ENCODE results near the gene LRCH4. TPM values are rescaled to one million over a fixed set of nuclear protein-coding genes. Genes with fewer than 3 reads are reported as not detected.

The LRCH4 gene
- total RNA-seq, 2 experiments from 2014 or later = 39.2 to 72.0 TPM

DNA sequence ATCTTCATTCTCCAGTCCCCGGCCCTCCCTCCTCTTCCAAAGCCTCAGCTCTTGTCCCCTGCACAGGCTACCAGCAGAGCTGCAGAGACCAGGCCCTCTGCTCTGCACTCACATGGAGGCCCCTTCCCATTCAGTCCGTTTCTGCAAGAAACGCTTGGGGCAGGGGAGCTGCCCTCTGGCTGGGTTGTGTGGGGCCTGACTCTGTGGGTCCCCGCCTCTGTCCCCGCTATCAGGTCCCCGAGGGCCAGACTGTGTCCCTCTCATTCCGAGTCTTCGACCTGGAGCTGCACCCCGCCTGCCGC is 17.7 kb upstream of the LRCH4 start:
- TF ChIP-seq, protein P1, sequence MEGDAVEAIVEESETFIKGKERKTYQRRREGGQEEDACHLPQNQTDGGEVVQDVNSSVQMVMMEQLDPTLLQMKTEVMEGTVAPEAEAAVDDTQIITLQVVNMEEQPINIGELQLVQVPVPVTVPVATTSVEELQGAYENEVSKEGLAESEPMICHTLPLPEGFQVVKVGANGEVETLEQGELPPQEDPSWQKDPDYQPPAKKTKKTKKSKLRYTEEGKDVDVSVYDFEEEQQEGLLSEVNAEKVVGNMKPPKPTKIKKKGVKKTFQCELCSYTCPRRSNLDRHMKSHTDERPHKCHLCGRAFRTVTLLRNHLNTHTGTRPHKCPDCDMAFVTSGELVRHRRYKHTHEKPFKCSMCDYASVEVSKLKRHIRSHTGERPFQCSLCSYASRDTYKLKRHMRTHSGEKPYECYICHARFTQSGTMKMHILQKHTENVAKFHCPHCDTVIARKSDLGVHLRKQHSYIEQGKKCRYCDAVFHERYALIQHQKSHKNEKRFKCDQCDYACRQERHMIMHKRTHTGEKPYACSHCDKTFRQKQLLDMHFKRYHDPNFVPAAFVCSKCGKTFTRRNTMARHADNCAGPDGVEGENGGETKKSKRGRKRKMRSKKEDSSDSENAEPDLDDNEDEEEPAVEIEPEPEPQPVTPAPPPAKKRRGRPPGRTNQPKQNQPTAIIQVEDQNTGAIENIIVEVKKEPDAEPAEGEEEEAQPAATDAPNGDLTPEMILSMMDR (conservative IDR thresholded peaks at IDR 0.05; ENCODE audit: low read length) = no peak
- no peak for TF ChIP-seq EZH2phosphoT487 (IDR thresholded peaks at IDR 0.05; ENCODE audit: borderline replicate concordance, low read depth, low read length)
- Histone ChIP-seq H3K9me3 (ENCODE audit: low read length) (no peaks in the 10 kb centered on the region), H3K27ac (ENCODE audit: low read depth, low read length, poor library complexity, severe bottlenecking) (no peak overlapping the region), H3K4me3 (ENCODE audit: low read depth, low read length, poor library complexity, severe bottlenecking) (peak overlapping the region; percentile 76), H3K36me3 (ENCODE audit: insufficient read depth, low read length) (no peaks in the 10 kb centered on the region), H3K79me2 (ENCODE audit: insufficient read depth, low read depth, low read length) (no peaks in the 10 kb centered on the region), H3K9me2 (ENCODE audit: insufficient read depth, low read length) (no peaks in the 10 kb centered on the region), H3K4me2 (ENCODE audit: low read length) (peak overlapping the region; percentile 79), H3K4me1 (ENCODE audit: insufficient read depth, low read length, poor library complexity, severe bottlenecking) (peaks cover 13% of the 10 kb centered on the region), H2AFZ (ENCODE audit: low read length) (peak overlapping the region; percentile 59; the same call in 1 of the 2 replicates), H4K20me1 (ENCODE audit: insufficient read depth, low read length) (no peaks in the 10 kb centered on the region)
- ChIA-PET POLR2A (interaction anchor here (0.6 to 0.7 kb wide), 3 partner anchors 9 to 175 kb away, joined by 4 to 7 read pairs (median 4); partner anchors contain the start of gene MOSPD3), CTCF (ENCODE audit: unreplicated experiment) (interaction anchor here (1.3 to 1.4 kb wide), 2 partner anchors 9 to 17 kb away, joined by 4 to 7 read pairs; partner anchors contain the start of genes FBXO24 and MOSPD3)
- intact Hi-C loops (cut with micrococcal nuclease; ENCODE audit: unreplicated experiment) = loop anchor here (1.0 kb wide), 2 partner anchors 71 to 88 kb away; no protein-coding TSS in a partner anchor
- DNase-seq (ENCODE audit: low spot score) = no peak
- BruUV-seq (replicated peaks) = no TSS peak

DNA sequence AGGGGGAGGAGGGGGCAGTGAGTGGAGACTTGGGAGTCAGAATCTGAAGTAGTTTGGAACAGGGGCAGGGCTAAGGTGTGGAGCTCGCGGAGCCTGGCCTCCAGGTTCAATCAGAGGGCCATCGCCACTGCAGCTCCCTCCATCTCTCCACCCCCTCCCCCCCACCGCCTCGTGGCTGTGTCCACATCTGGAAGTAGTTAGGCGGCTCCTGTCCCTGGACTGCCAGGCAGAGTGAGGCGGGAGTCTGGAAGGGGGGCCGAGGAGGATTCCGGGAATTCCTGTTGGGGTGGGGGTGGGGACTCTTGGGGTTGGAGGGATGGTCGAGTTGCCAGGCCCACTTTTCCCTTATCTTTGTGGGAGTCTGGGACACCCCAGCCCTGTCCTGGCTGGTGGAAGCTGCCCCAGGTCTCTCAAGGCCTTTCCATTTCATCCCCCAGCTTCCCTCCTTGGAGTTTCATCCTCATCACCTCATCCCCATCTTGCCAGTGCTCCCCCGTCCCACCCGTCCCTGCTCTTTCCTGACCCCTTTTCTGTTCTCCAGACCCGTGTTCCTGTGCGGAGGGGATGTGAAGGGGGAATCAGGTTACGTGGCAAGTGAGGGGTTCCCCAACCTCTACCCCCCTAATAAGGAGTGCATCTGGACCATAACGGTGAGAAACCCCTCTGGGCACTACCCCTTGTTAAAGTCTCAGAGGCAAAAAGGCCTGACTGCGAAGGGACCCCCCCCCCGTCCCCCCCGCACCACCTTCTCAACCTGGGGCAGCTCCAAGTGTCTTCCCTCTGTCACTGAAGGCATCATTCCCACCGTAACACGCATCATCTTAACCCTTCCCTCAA is 17.2 kb upstream of the LRCH4 start:
- Histone ChIP-seq H4K20me1 (ENCODE audit: insufficient read depth, low read length) (no peaks in the 10 kb centered on the region), H3K9me2 (ENCODE audit: insufficient read depth, low read length) (no peaks in the 10 kb centered on the region), H3K4me3 (ENCODE audit: low read depth, low read length, poor library complexity, severe bottlenecking) (peak overlapping the region; percentile 76), H3K36me3 (ENCODE audit: insufficient read depth, low read length) (no peaks in the 10 kb centered on the region), H3K27ac (ENCODE audit: low read depth, low read length, poor library complexity, severe bottlenecking) (no peak overlapping the region), H3K4me2 (ENCODE audit: low read length) (peak overlapping the region; percentile 79), H3K9me3 (ENCODE audit: low read length) (no peaks in the 10 kb centered on the region), H2AFZ (ENCODE audit: low read length) (peak overlapping the region; percentile 59; the same call in 1 of the 2 replicates), H3K79me2 (ENCODE audit: insufficient read depth, low read depth, low read length) (no peaks in the 10 kb centered on the region), H3K4me1 (ENCODE audit: insufficient read depth, low read length, poor library complexity, severe bottlenecking) (peaks cover 13% of the 10 kb centered on the region)
- POLR2A ChIA-PET = interaction anchor here (0.6 to 1.9 kb wide), 5 partner anchors 9 to 174 kb away, joined by 3 to 7 read pairs (median 4); partner anchors contain the start of gene MOSPD3
- intact Hi-C loops (cut with micrococcal nuclease; ENCODE audit: unreplicated experiment) = no loop called here
- BruUV-seq (replicated peaks) = no TSS peak
- no peak for DNase-seq (ENCODE audit: low spot score)
- TF ChIP-seq EZH2phosphoT487 (IDR thresholded peaks at IDR 0.05; ENCODE audit: borderline replicate concordance, low read depth, low read length) = no peak
- TF ChIP-seq, protein P1 (conservative IDR thresholded peaks at IDR 0.05; ENCODE audit: low read length) = no peak
- CTCF ChIA-PET (ENCODE audit: unreplicated experiment) = interaction anchor here (0.6 to 1.4 kb wide), 3 partner anchors 9 to 23 kb away, joined by 4 to 7 read pairs (median 7); partner anchors contain the start of genes FBXO24 and MOSPD3

DNA sequence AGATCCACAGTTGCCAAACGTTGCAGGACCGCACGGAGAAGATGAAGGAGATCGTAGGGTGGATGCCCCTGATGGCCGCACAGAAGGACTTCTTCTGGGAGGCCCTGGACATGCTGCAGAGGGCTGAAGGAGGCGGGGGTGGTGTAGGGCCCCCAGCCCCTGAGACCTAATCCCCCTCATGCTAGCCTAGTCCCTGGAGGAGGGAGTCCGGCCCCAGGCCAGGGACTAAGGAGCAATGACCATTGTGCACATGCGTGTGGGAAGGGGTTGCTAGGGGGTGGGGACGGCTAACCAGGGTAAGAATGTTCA is 14.8 kb upstream of the LRCH4 start:
- Histone ChIP-seq H3K4me1 (ENCODE audit: insufficient read depth, low read length, poor library complexity, severe bottlenecking) (peaks cover 13% of the 10 kb centered on the region), H3K79me2 (ENCODE audit: insufficient read depth, low read depth, low read length) (no peaks in the 10 kb centered on the region), H3K27ac (ENCODE audit: low read depth, low read length, poor library complexity, severe bottlenecking) (no peak overlapping the region), H3K9me2 (ENCODE audit: insufficient read depth, low read length) (no peaks in the 10 kb centered on the region), H4K20me1 (ENCODE audit: insufficient read depth, low read length) (no peaks in the 10 kb centered on the region), H3K4me3 (ENCODE audit: low read depth, low read length, poor library complexity, severe bottlenecking) (no peak overlapping the region), H3K36me3 (ENCODE audit: insufficient read depth, low read length) (no peaks in the 10 kb centered on the region), H3K4me2 (ENCODE audit: low read length) (no peak overlapping the region), H2AFZ (ENCODE audit: low read length) (no peak overlapping the region), H3K9me3 (ENCODE audit: low read length) (no peaks in the 10 kb centered on the region)
- TF ChIP-seq, protein P1 (conservative IDR thresholded peaks at IDR 0.05; ENCODE audit: low read length) = peak; percentile 7; the same call in 1 of the 2 replicates
- no peak for TF ChIP-seq EZH2phosphoT487 (IDR thresholded peaks at IDR 0.05; ENCODE audit: borderline replicate concordance, low read depth, low read length)
- DNase-seq (ENCODE audit: low spot score) = no peak
- ChIA-PET CTCF (ENCODE audit: unreplicated experiment) (no interaction called here), POLR2A (no interaction called here)
- intact Hi-C loops (cut with micrococcal nuclease; ENCODE audit: unreplicated experiment) = no loop called here
- BruUV-seq (replicated peaks) = no TSS peak
